GM23338 (cell line): ENCODE data around the gene HGFAC. TPM values are rescaled to one million over a fixed set of nuclear protein-coding genes. Genes with fewer than 3 reads are reported as not detected.

Source experiments
- ATAC-seq: fragments of 200-7000 bp; cut with Tn5 transposase; 3 replicates; pipeline ENCODE4 v1.9.1; 2020
- DNase-seq: peaks from one replicate; pipeline ENCODE4 v3.0.0-alpha.2; 2015; ENCODE audit warnings: low spot score
- H2AFZ ChIP-seq: fragments of 200-600 bp; sonication (generic); 2 replicates; pipeline ENCODE4 v1.8.0; 2016; ENCODE audit warnings: antibody characterized with exemption, mild to moderate bottlenecking, moderate library complexity
- H3F3A ChIP-seq: fragments of 200-600 bp; sonication (generic); replicated peaks from 2 replicates; pipeline ENCODE4 v1.8.0; 2017; ENCODE audit warnings: antibody characterized with exemption, mixed run types, low read depth
- H3K27ac ChIP-seq: fragments of 200-600 bp; sonication (generic); 2 replicates; pipeline ENCODE4 v1.6.1; 2016; ENCODE audit warnings: low read depth
- H3K27me3 ChIP-seq: fragments of 200-600 bp; sonication (generic); 2 replicates; pipeline ENCODE4 v1.8.0; 2016; ENCODE audit warnings: mild to moderate bottlenecking, mixed run types, moderate library complexity; ENCODE audit not compliant: insufficient read depth
- H3K36me3 ChIP-seq: fragments of 200-600 bp; sonication (generic); 2 replicates; pipeline ENCODE4 v1.8.0; 2016; ENCODE audit warnings: mild to moderate bottlenecking; ENCODE audit not compliant: insufficient read depth
- H3K4me1 ChIP-seq: fragments of 200-600 bp; sonication (generic); 2 replicates; pipeline ENCODE4 v1.8.0; 2016; ENCODE audit warnings: mild to moderate bottlenecking, moderate library complexity; ENCODE audit not compliant: insufficient read depth
- H3K4me2 ChIP-seq: fragments of 200-600 bp; sonication (generic); 2 replicates; pipeline ENCODE4 v1.7.1; 2017; ENCODE audit warnings: mixed run types
- H3K4me3 ChIP-seq: fragments of 200-600 bp; sonication (generic); 2 replicates; pipeline ENCODE4 v1.6.1; 2016; ENCODE audit warnings: mixed run types
- H3K79me2 ChIP-seq: fragments of 200-600 bp; sonication (generic); replicated peaks from 2 replicates; pipeline ENCODE4 v1.8.0; 2017; ENCODE audit warnings: mild to moderate bottlenecking; ENCODE audit not compliant: insufficient read depth
- H3K9me2 ChIP-seq: fragments of 200-600 bp; sonication (generic); 2 replicates; pipeline ENCODE4 v1.8.0; 2017; ENCODE audit not compliant: insufficient read depth
- H4K20me1 ChIP-seq: fragments of 200-600 bp; sonication (generic); replicated peaks from 2 replicates; pipeline ENCODE4 v1.8.0; 2017; ENCODE audit warnings: mild to moderate bottlenecking; ENCODE audit not compliant: insufficient read depth
- H3K27ac Mint-ChIP-seq: 2 replicates; pipeline ENCODE4 v1.8.0; 2020; ENCODE audit warnings: inconsistent platforms, mild to moderate bottlenecking, moderate library complexity, mixed read lengths
- H3K27me3 Mint-ChIP-seq: 3 replicates; pipeline ENCODE4 v1.8.0; 2022; ENCODE audit warnings: low read depth, mild to moderate bottlenecking, moderate library complexity, mixed read lengths, inconsistent platforms; ENCODE audit not compliant: insufficient read depth, poor library complexity
- H3K36me3 Mint-ChIP-seq: 3 replicates; pipeline ENCODE4 v1.8.0; 2021; ENCODE audit warnings: low read depth, mild to moderate bottlenecking, inconsistent platforms, moderate library complexity, mixed read lengths
- H3K4me1 Mint-ChIP-seq: 3 replicates; pipeline ENCODE4 v1.8.0; 2020; ENCODE audit warnings: mild to moderate bottlenecking, inconsistent platforms, mixed read lengths
- H3K4me3 Mint-ChIP-seq: 3 replicates; pipeline ENCODE4 v1.8.0; 2021; ENCODE audit warnings: moderate library complexity, mild to moderate bottlenecking, inconsistent platforms, mixed read lengths
- H3K9me3 Mint-ChIP-seq: 3 replicates; pipeline ENCODE4 v1.8.0; 2020; ENCODE audit warnings: moderate library complexity, mild to moderate bottlenecking, inconsistent platforms, mixed read lengths
- CREB1 ChIP-seq: fragments of 250-450 bp; sonication (Bioruptor Pico); IDR thresholded peaks from 2 replicates; pipeline ENCODE4 v1.5.0; 2020; ENCODE audit warnings: low read depth, mild to moderate bottlenecking, moderate library complexity
- CTCF ChIP-seq, 2 experiments: fragments of 200-600 bp in 1 of 2; sonication (generic) in 1 of 2; conservative IDR thresholded peaks; 2 replicates each; pipeline versions ENCODE4 v1.5.1 to v1.6.1; 2016 to 2017; ENCODE audit warnings: antibody characterized with exemption in 2 of 2, low read depth in 2 of 2, mild to moderate bottlenecking in 2 of 2, moderate library complexity in 1 of 2
- ETS1 ChIP-seq: IDR thresholded peaks from 2 replicates; pipeline ENCODE4 v1.6.1; 2016; ENCODE audit warnings: antibody characterized with exemption
- EZH2 ChIP-seq: fragments of 200-600 bp; sonication (generic); IDR thresholded peaks from one replicate; pipeline ENCODE4 v1.8.0; 2017; ENCODE audit warnings: antibody characterized with exemption, mild to moderate bottlenecking, low read depth; ENCODE audit not compliant: unreplicated experiment
- EZH2phosphoT487 ChIP-seq: fragments of 200-600 bp; sonication (generic); IDR thresholded peaks from one replicate; pipeline ENCODE4 v1.8.1; 2018; ENCODE audit warnings: antibody characterized with exemption; ENCODE audit not compliant: unreplicated experiment
- JUNB ChIP-seq: IDR thresholded peaks from one replicate; pipeline ENCODE4 v1.6.1; 2016; ENCODE audit warnings: antibody characterized with exemption; ENCODE audit not compliant: unreplicated experiment
- NANOG ChIP-seq: IDR thresholded peaks from 2 replicates; pipeline ENCODE4 v1.6.1; 2016; ENCODE audit warnings: antibody characterized with exemption, borderline replicate concordance
- POLR2AphosphoS5 ChIP-seq: IDR thresholded peaks from 2 replicates; pipeline ENCODE4 v1.6.1; 2016; ENCODE audit warnings: antibody characterized with exemption, low read depth
- REST ChIP-seq: IDR thresholded peaks from one replicate; pipeline ENCODE4 v1.6.1; 2018; ENCODE audit warnings: antibody characterized with exemption; ENCODE audit not compliant: unreplicated experiment
- STAT1 ChIP-seq: IDR thresholded peaks from one replicate; pipeline ENCODE4 v1.6.1; 2016; ENCODE audit warnings: antibody characterized with exemption; ENCODE audit not compliant: unreplicated experiment
- ZNF114 ChIP-seq: fragments of 250-450 bp; sonication (Bioruptor Pico); IDR thresholded peaks from 2 replicates; pipeline ENCODE4 v1.5.0; 2020; ENCODE audit warnings: mild to moderate bottlenecking, moderate library complexity
- ZNF331 ChIP-seq: fragments of 250-450 bp; sonication (Bioruptor Pico); IDR thresholded peaks from 2 replicates; pipeline ENCODE4 v1.5.0; 2020; ENCODE audit warnings: low read depth, mild to moderate bottlenecking, moderate library complexity
- ZNF462 ChIP-seq: fragments of 250-450 bp; sonication (Bioruptor Pico); IDR thresholded peaks from 2 replicates; pipeline ENCODE4 v1.5.0; 2020; ENCODE audit warnings: mild to moderate bottlenecking, moderate library complexity
- polyA plus RNA-seq: library from polyadenylated mRNA; unstranded; fragments of >200 nt; fragmentation: Nextera tagmentation; extraction: Ambion mirVana; gene quantifications from 2 replicates; pipeline ENCODE4 v1.2.1, GENCODE V29; 2016
- total RNA-seq: library from RNA; depleted of rRNA; stranded (reverse); fragments of >200 nt; shearing (Covaris generic); gene quantifications from 2 replicates; pipeline ENCODE4 v1.2.3, GENCODE V29; 2014

HGFAC gene
- total and polyA plus RNA-seq, 2 experiments from 2014 or later, result 0.94 TPM; not detected in 1

GRCh38 chr4:3451956-3452355, 10.2 kb downstream of the HGFAC start:
- no peak overlapping the region for H3K4me3 ChIP-seq
- peaks cover 8% of the 10 kb centered on the region; the same call in 1 of the 3 replicates for H3K36me3 Mint-ChIP-seq
- ATAC-seq, result no peak

More at GRCh38 chr4:3451956-3452355, 10.2 kb downstream of the HGFAC start:
- Mint-ChIP-seq H3K27me3 (peaks cover 13% of the 10 kb centered on the region), H3K4me3 (no peak overlapping the region), H3K4me1 (no peaks in the 10 kb centered on the region), H3K9me3 (peaks cover 30% of the 10 kb centered on the region), H3K27ac (no peak overlapping the region)
- no peaks in the 10 kb centered on the region for H3K36me3 ChIP-seq
- TF ChIP-seq EZH2 (no peak), EZH2phosphoT487 (no peak), STAT1 (no peak), ZNF114 (CRISPR knock-in tag) (no peak), REST (no peak), POLR2AphosphoS5 (no peak), NANOG (no peak), ZNF462 (CRISPR knock-in tag) (no peak), ETS1 (no peak), CTCF (conservative IDR thresholded peaks at IDR 0.05; ENCODE audit: low read depth in 2 of 2) (no peak), CREB1 (CRISPR knock-in tag) (no peak), JUNB (no peak), ZNF331 (no peak)
- peaks cover 31% of the 10 kb centered on the region for H3K27me3 ChIP-seq
- no peak overlapping the region for H3K4me2 ChIP-seq
- H2AFZ ChIP-seq, result no peak overlapping the region
- no peak overlapping the region for H3K27ac ChIP-seq
- no peak for DNase-seq
- H3F3A ChIP-seq, result no peaks in the 10 kb centered on the region
- no peaks in the 10 kb centered on the region for H3K4me1 ChIP-seq
- H3K79me2 ChIP-seq, result no peaks in the 10 kb centered on the region
- no peaks in the 10 kb centered on the region for H3K9me2 ChIP-seq
- H4K20me1 ChIP-seq, result no peaks in the 10 kb centered on the region
